ENCODE measurements around the gene FGF14.

Gene FGF14

GRCh38 chr13:102302534-102302933, 99.3 kb downstream of the FGF14 start:
- no peak for DNase-seq

GRCh38 chr13:102300379-102300778, 101.5 kb downstream of the FGF14 start:
- DNase-seq: no peak

- no peak for DNase-seq
Observed at GRCh38 chr13:102299366-102299765, 102.5 kb downstream of the FGF14 start.

GRCh38 chr13:102298051-102298450, 103.8 kb downstream of the FGF14 start:
- no peak for DNase-seq

- DNase-seq: no peak
Observed at GRCh38 chr13:102295316-102296048, 106.4 kb downstream of the FGF14 start.

- no peak for DNase-seq
Observed at GRCh38 chr13:102294407-102295018, 107.3 kb downstream of the FGF14 start.

- DNase-seq: no peak
Observed at GRCh38 chr13:102293723-102294122, 108.1 kb downstream of the FGF14 start.

GRCh38 chr13:102291587-102292218, 110.1 kb downstream of the FGF14 start:
- DNase-seq: no peak

GRCh38 chr13:102289606-102290005, 112.2 kb downstream of the FGF14 start:
- no peak for DNase-seq

- DNase-seq: no peak
Observed at GRCh38 chr13:102286326-102286725, 115.5 kb downstream of the FGF14 start.

- no peak for DNase-seq
Observed at GRCh38 chr13:102280366-102280765, 121.5 kb downstream of the FGF14 start.

GRCh38 chr13:102277286-102277685, 124.6 kb downstream of the FGF14 start:
- no peak for DNase-seq

GRCh38 chr13:102276404-102276803, 125.4 kb downstream of the FGF14 start:
- no peak for DNase-seq

- DNase-seq: no peak
Observed at GRCh38 chr13:102275969-102276368, 125.9 kb downstream of the FGF14 start.

GRCh38 chr13:102273111-102273510, 128.7 kb downstream of the FGF14 start:
- DNase-seq: no peak

GRCh38 chr13:102267191-102267590, 134.7 kb downstream of the FGF14 start:
- no peak for DNase-seq

- DNase-seq: no peak
Observed at GRCh38 chr13:102261809-102262208, 140.0 kb downstream of the FGF14 start.

- DNase-seq: no peak
Observed at GRCh38 chr13:102261316-102261715, 140.5 kb downstream of the FGF14 start.

- DNase-seq: no peak
Observed at GRCh38 chr13:102260256-102260655, 141.6 kb downstream of the FGF14 start.

GRCh38 chr13:102255409-102255808, 146.4 kb downstream of the FGF14 start:
- DNase-seq: no peak

GRCh38 chr13:102251817-102252216, 150.0 kb downstream of the FGF14 start:
- DNase-seq: no peak

GRCh38 chr13:102250448-102250847, 151.4 kb downstream of the FGF14 start:
- DNase-seq: no peak

GRCh38 chr13:102244607-102245227, 157.1 kb downstream of the FGF14 start:
- DNase-seq: no peak

- DNase-seq: no peak
Observed at GRCh38 chr13:102240110-102240509, 161.7 kb downstream of the FGF14 start.
